Measurements from ENCODE around the gene SLC29A2. TPM values are rescaled to one million over a fixed set of nuclear protein-coding genes. Genes with fewer than 3 reads are reported as not detected.

Gene SLC29A2
- total and polyA plus RNA-seq, 2 donors (not counting 3 experiments of a cell fraction or from before 2014, with no cell fraction given) = 2.4 to 5.2 TPM

- dilution Hi-C loops (cut with MboI; ENCODE audit: extremely low pct_ligation_motif_present, low sequenced_read_pairs) = no loop called here
- TF ChIP-seq JUN (IDR thresholded peaks at IDR 0.05; ENCODE audit: borderline replicate concordance, insufficient read depth, insufficient read length, low read depth) (no peak), MYC (IDR thresholded peaks at IDR 0.05; ENCODE audit: low read depth, low read length) (peak; percentile 98), EZH2 (IDR thresholded peaks at IDR 0.05; ENCODE audit: borderline replicate concordance, low read depth, low read length, severe bottlenecking) (no peak), POLR2AphosphoS5 (IDR thresholded peaks at IDR 0.05; ENCODE audit: insufficient read depth, low read depth, low read length) (peak; percentile 14), FOS (IDR thresholded peaks at IDR 0.05; ENCODE audit: borderline replicate concordance, insufficient read depth, low read length) (no peak), POLR2A (IDR thresholded peaks at IDR 0.05; ENCODE audit: low read depth, low read length) (no peak), GATA2 (IDR thresholded peaks at IDR 0.05; ENCODE audit: insufficient read depth, insufficient read length, low read depth, low read length) (no peak), CTCF (IDR thresholded peaks at IDR 0.05; ENCODE audit: extremely low read depth in 1 of 2, insufficient read depth in 1 of 2, low read depth in 1 of 2, low read length in 2 of 2) (peak; percentile 93), MAX (IDR thresholded peaks at IDR 0.05; ENCODE audit: insufficient read depth, insufficient read length) (peak; percentile 89)
- DNase-seq (ENCODE audit: low read depth, low spot score) (peak; percentile 67), FAIRE-seq (peak; percentile 92)
- H3K9me1 ChIP-seq (replicated peaks; ENCODE audit: control insufficient read depth, extremely low read depth, insufficient read depth, low read length) = no peaks in the 10 kb centered on the region
- H4K20me1 ChIP-seq (replicated peaks; ENCODE audit: control insufficient read depth, extremely low read depth, insufficient read depth, low read length) = no peaks in the 10 kb centered on the region
- H3K4me1 ChIP-seq (ENCODE audit: control insufficient read depth, extremely low read depth, insufficient read depth, low read length) = peaks cover 7% of the 10 kb centered on the region
- POLR2A ChIA-PET = no interaction called here
- no peaks in the 10 kb centered on the region for H3K9me3 ChIP-seq (replicated peaks; ENCODE audit: control insufficient read depth, insufficient read depth, low read length)
- H3K27ac ChIP-seq (ENCODE audit: insufficient read depth, low read depth, low read length) = no peak overlapping the region
- intact Hi-C loops (cut with micrococcal nuclease) = loop anchor here (1.0 kb wide), 2 partner anchors 8 to 16 kb away; partner anchors contain the start of gene RIN1
- CTCF ChIA-PET = interaction anchor here (0.7 to 8.7 kb wide), 8 partner anchors 9 to 106 kb away, joined by 3 to 225 read pairs (median 4); partner anchors contain the start of genes CD248 and TMEM151A
- H3K36me3 ChIP-seq (ENCODE audit: control insufficient read depth in 2 of 2, extremely low read depth in 1 of 2, insufficient read depth in 2 of 2, low read length in 2 of 2) = no peaks in the 10 kb centered on the region
- no peaks in the 10 kb centered on the region for H3K79me2 ChIP-seq (ENCODE audit: control insufficient read depth, insufficient read depth, low read length)
- no peak overlapping the region for H3K9ac ChIP-seq (replicated peaks; ENCODE audit: extremely low read depth, insufficient read depth, low read length)
- H3K27me3 ChIP-seq (ENCODE audit: control insufficient read depth in 2 of 2, insufficient read depth in 2 of 2, low read length in 2 of 2) = no peaks in the 10 kb centered on the region
- H3K4me3 ChIP-seq (replicated peaks in 1 of 3; ENCODE audit: insufficient read depth in 1 of 3, low read depth in 1 of 3, low read length in 3 of 3) = no peak overlapping the region
- peak overlapping the region; percentile 29 for H3K4me2 ChIP-seq (ENCODE audit: insufficient read depth, low read length)
- BruUV-seq (replicated peaks) = no TSS peak
- peak overlapping the region; percentile 64 for H2AFZ ChIP-seq (ENCODE audit: low read depth, low read length)
Measured at GRCh38 chr11:66328302-66329144, 43.0 kb downstream of the SLC29A2 start.
